Activated CD8-positive, alpha-beta memory T cell treated with anti-CD3 and anti-CD28 coated beads for 36 hours (primary cell): ENCODE measurements around the gene RCOR1. TPM values are rescaled to one million over a fixed set of nuclear protein-coding genes. Genes with fewer than 3 reads are reported as not detected.

ENCODE experiments used
- CTCF ChIA-PET: fragments of 350-600 bp; sonication (Branson Sonifier 250); formaldehyde crosslinking; loops from one replicate; lab custom pipeline; 2021; ENCODE audit warnings: antibody characterized with exemption; lab: Charles Lee
- POLR2A ChIA-PET: fragments of 350-600 bp; sonication (Branson Sonifier 250); formaldehyde crosslinking; loops from one replicate; lab custom pipeline; 2021; ENCODE audit warnings: antibody characterized with exemption; lab: Charles Lee
- total RNA-seq, 2 experiments: library from RNA; stranded (reverse); gene quantifications; one replicate each; pipeline ENCODE4 v1.2.3, GENCODE V29; 2021

The RCOR1 gene
- total RNA-seq, 2 experiments from 2014 or later, result 15.3 to 15.8 TPM

- POLR2A ChIA-PET, result no interaction called here
- CTCF ChIA-PET, result interaction anchor here (0.7 to 1.6 kb wide), 6 partner anchors 8 to 113 kb away, joined by 3 to 5 read pairs (median 4); no protein-coding TSS in a partner anchor
These were observed 182.1 kb downstream of the RCOR1 start for GRCh38 chr14:102774391-102775153.

- ChIA-PET CTCF (interaction anchor here (1.5 to 1.6 kb wide), 2 partner anchors 9 to 101 kb away, joined by 5 read pairs; no protein-coding TSS in a partner anchor), POLR2A (no interaction called here)
These were observed 183.7 kb downstream of the RCOR1 start for GRCh38 chr14:102775855-102776760.

- ChIA-PET CTCF (no interaction called here), POLR2A (no interaction called here)
These were observed 184.6 kb downstream of the RCOR1 start, which contains the start of gene TRAF3 for GRCh38 chr14:102776761-102777710. TRAF3 (plus strand) TSS chr14:102777449; CDS start chr14:102870202, 92,753 bp downstream.

- POLR2A ChIA-PET, result interaction anchor here (1.0 kb wide), 1 partner anchor 42 kb away, joined by 10 read pairs; no protein-coding TSS in a partner anchor
- CTCF ChIA-PET, result interaction anchor here (1.4 kb wide), 1 partner anchor 42 kb away, joined by 4 read pairs; no protein-coding TSS in a partner anchor
These were observed 185.4 kb downstream of the RCOR1 start for GRCh38 chr14:102777711-102778337.

- ChIA-PET POLR2A (interaction anchor here (0.6 to 1.0 kb wide), 4 partner anchors 14 to 237 kb away, joined by 3 to 10 read pairs (median 4); no protein-coding TSS in a partner anchor), CTCF (interaction anchor here (0.6 to 1.4 kb wide), 3 partner anchors 15 to 202 kb away, joined by 3 to 4 read pairs (median 3); no protein-coding TSS in a partner anchor)
These were observed 186.1 kb downstream of the RCOR1 start for GRCh38 chr14:102778338-102779083.

GRCh38 chr14:102779084-102779462 lies 186.6 kb downstream of the RCOR1 start:
- POLR2A ChIA-PET, result interaction anchor here (0.6 kb wide), 3 partner anchors 14 to 238 kb away, joined by 3 to 4 read pairs (median 3); no protein-coding TSS in a partner anchor
- CTCF ChIA-PET, result interaction anchor here (0.6 to 1.4 kb wide), 2 partner anchors 15 to 40 kb away, joined by 3 to 4 read pairs; no protein-coding TSS in a partner anchor

GRCh38 chr14:102779574-102780315 lies 187.3 kb downstream of the RCOR1 start:
- CTCF ChIA-PET, result no interaction called here
- POLR2A ChIA-PET, result interaction anchor here (0.6 kb wide), 1 partner anchor 87 kb away, joined by 3 read pairs; no protein-coding TSS in a partner anchor

Other genes with a start within 250 kb of the RCOR1 start
- gene CINP, start 229.8 kb upstream of the RCOR1 start, total RNA-seq, result 10 to 100 TPM; 63.4 to 69.4 TPM
- 1 to 10 TPM; 8.4 to 9.7 TPM for gene TECPR2, start 229.7 kb upstream of the RCOR1 start, total RNA-seq
- gene ANKRD9, start 82.9 kb upstream of the RCOR1 start, total RNA-seq, result 10 to 100 TPM; 11.8 to 15.2 TPM
- gene TRAF3, start 184.8 kb downstream of the RCOR1 start, total RNA-seq, result 10 to 100 TPM; 52.9 to 54.4 TPM